Activated T-cell treated with anti-CD3 and anti-CD28 coated beads for 4 hours (primary cell): ENCODE data around the gene PTK6.

Source experiments
- DNase-seq: peaks from one replicate; pipeline ENCODE4 v3.0.0-alpha.2; 2020

PTK6 gene

DNA sequence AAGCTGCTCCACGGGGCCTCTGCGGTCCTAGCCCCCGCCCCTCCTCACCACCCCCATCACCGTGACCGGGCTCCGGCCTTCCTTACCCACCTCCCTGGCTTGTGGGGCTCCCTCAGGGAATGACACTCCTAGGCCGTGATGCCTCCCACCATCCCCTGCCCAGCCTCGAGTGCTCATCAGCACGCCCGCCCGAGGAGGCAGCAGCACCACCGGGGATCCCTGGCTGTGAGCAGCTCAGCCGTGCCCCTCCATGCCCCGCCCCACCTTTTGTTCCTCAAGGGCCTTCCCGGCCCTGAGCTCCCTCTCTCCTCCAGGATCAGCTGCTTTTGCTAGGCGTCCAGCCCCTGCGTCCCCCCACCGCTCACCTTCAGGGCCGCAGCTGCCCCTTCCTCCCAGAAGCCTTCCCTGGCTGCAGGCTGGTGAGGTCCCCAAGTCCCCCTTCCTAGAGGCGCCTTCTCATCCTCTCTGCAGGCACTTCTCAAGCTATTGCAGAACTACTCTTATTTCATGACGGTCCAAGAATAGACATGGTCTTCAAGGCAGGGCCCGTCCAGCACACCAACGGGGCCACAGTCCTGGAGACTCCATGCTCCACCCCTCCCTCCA is 19.8 kb upstream of the PTK6 start:
- no peak for DNase-seq

DNA sequence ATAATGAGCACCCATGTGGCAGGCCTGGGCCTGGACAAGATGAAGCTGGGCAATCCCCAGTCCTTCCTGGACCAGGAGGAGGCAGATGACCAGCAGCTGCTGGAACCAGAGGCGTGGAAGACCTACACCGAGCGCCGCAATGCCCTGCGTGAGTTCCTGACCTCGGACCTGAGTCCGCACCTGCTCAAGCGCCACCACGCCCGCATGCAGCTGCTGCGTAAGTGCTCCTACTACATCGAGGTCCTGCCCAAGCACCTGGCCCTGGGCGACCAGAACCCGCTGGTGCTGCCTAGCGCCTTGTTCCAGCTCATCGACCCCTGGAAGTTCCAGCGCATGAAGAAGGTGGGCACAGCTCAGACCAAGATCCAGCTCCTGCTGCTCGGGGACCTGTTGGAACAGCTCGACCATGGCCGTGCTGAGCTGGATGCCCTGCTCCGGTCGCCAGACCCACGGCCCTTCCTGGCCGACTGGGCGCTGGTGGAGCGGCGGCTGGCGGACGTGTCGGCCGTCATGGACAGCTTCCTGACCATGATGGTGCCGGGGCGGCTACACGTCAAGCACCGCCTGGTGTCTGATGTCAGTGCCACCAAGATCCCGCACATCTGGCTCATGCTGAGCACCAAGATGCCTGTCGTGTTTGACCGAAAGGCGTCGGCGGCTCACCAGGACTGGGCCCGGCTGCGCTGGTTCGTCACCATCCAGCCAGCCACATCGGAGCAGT is 18.6 kb upstream of the PTK6 start:
- DNase-seq = no peak

DNA sequence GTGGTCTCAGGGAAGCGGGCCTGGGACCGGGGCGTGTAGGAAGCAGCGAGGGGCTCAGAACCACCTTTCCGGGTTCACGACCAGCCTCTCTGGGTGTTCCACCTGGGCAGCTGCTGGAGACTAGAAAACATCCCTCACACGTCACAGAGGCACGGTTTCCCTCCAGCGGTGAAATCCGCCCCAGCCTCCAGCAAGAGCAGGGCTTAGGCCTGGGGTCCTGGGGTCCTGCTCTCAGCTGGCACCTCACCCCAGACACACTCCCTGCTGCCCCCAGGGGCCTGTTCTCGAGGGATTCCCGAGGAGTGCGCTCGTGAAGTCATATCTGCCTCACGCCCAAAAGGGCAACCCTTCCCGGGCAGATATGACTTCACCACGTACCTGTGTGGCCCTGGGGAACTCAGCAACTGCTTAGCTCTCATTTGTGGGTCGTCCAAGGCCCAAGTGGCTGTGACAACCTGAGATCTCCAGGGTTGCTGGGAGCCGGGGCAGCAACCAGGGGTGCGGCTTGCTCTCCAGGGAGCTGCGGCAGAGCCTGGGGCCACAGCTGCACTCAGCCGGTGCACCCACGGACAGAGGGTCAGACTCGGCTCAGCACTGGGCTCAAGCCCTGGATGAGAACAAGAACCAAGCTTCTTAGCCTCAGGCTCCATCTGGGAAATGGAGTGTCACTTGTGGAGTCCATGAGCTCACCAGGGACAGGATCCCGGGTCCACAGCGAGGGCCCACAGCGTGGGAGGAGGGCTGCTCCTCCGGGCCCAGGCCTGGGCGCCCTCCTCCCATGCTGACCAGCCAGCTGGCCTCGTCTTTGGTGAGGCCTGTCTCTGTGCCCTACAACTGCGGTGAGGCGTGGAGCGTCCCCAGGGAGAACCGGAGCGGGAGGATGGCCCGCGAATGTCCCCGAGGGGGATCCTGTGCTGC is 17.4 kb upstream of the PTK6 start:
- DNase-seq = no peak

DNA sequence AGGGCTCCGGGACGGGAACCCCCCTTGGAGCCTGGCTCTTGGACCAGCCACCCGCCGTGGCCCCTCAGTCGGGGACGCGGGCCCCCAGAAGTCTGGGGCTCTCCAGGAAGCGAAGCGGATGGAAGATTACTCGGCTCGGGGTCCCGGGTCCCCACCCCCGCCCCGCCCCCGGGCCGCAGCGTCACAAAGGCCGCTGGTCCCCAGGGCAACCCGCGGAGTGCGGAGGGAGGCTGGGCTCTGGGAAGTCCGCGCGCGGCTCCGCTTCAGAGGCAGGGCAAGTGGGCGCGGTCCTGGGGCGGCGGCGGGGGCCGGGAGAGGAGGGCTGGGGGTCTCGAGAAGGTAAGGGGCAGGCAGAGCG is 16.7 kb upstream of the PTK6 start, which contains the start of gene FNDC11:
FNDC11 (plus strand) TSS at position 227 of the 358 bp plus-strand sequence. CDS start 1,505 bp downstream, outside the sequence.
- peak; percentile 42 for DNase-seq

DNA sequence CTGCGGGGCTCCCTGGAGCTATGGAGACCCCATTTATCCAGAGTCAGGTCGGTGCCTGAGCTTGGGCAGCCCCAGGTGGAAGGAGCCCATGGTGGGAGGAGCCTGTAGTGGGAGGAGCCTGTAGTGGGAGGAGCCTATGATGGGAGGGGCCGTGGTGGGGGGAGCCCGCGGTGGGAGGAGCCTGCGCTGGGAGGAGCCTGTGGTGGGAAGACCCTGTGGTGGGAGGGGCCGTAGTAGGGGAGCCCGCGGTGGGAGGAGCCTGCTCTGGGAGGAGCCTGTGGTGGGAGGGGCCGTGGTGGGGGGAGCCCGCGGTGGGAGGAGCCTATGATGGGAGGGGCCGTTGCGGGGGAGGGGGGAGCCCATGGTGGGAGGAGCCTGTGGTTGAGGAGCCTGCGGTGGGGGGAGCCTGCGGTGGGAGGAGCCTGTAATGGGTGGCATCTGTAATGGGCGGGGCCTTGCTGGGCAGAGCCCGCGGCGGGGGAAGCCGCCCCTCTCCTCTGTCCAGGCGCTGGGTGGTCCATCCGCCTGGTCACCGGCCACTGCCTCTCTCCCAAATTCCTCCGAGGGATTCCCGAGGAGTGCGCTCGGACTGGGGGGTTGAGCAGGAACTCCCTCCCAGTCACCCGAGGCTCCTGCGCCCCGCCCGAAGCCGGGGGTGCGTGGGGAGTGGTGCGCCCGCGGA is 16.2 kb upstream of the PTK6 start:
- peak; percentile 89 for DNase-seq

DNA sequence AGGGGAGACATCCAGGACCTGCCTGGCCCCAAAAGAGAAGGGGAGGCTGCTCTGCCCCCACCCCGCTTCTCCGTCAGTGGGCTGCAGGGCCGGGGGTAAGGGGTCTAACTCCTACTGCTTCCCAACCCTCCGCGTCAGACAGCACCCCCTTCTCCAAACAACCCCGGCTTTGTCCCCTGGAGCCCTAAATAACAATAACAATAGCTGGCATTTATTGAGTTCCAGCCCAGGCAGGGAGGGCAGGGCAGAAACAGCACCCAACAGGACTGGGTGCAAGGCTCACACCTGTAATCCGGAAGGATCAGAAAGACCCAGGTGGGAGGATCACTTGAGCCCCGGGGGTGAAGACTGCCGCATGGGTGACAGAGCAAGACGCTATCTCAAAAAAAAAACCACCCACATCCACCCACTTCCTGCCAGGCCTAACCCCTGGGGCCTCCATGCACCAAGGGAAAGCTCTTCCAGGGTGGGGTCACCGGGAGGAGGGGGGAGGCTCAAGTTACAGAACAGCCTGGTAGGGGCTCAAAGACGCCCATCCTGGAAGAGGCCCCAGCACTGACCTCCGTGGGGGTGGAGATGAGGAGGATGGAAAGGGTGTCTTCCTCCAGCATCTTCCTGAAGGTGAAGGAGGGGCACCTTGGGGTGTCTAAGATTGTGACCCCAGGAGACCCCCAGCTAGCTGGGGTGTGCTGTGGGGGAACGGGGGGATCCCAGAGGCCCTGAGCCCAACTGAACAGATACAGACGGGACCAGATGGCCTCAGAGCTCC is 15.5 kb upstream of the PTK6 start:
- DNase-seq = peak; percentile 37

DNA sequence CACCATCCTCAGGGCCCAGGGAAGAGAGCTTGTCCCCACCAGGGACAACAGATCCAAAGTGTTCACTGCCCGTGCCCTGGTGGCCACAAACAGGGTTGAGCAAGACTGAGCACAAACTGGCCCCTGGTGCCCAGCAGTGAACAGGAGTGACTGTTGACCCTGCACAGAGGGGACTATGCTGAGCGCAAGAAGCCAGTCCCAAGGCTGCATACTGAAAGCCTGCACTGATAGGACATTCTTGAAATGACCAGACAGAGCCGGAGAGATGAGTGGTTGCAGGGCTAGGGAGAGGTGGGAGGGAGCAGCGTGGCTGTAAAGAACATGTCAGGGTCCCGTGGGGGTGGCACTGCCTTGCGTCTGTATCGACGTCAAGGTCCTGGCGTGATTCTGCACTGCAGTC is 13.9 kb upstream of the PTK6 start:
- no peak for DNase-seq

DNA sequence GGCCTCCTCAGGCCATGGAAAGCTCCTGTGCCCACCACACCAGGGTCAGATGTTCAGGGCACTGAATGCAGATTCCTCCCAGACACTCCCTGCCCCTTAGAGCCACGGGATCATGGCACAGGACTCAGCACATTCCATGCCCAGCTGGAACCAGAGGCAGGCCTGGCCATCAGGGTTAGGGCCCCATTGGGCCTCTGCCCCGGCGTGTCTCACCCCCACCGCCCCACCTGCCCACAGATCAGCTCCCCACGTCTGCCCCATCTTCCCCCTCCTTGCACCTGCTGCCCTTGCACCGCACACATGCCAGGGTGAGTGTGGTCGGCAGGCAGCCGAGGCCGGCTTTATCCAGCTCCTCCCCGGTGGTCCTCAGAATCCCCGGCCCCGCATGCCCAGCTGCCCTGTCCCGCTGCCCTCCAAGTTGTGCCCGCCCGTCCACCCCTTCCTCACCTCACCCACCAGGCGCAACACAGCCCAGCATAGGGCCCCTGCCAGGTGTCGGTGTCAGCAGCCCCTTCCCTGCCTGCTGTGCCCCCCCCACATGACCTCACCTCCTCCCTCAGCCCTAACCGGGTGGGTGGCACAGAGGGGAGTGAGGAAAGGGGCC is 12.6 kb upstream of the PTK6 start:
- DNase-seq = no peak

DNA sequence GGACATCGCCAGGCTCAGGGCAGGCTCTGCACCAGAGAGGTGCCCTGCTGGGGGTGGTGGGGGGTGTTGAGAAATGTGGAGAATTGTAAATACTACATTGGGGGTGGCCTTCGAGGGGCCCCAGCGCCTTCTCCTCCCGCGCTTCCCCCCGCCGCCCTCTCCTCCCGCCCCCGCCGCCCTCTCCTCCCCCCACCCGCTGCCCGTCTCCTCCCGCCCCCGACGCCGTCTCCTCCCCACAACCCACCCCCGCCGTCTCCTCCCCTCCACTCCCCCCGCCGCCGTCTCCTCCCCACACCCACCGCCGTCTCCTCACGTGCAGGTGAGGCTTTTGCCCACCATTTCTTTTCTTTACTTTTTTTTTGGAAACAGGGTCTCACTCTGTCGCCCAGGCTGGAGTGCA is 11.8 kb upstream of the PTK6 start:
- no peak for DNase-seq

DNA sequence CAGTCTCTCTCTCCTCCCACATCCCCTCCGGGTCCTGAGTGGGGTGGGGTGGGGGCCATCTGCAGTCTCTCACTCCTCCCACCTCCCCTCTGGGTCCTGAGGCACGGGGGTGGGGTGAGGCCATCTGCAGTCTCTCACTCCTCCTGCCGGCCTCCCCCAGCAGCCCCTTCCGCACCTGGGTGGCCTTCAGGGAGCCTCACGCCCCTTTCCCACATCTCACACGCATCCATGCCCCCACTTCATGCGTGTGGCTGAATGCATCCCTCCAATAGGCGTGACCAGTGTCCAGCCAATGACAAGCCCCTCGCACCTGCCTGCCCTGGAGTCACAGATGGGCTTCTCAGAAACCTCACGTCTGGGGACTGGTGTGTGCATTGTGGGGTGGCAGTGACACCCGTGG is 11.4 kb upstream of the PTK6 start:
- no peak for DNase-seq

DNA sequence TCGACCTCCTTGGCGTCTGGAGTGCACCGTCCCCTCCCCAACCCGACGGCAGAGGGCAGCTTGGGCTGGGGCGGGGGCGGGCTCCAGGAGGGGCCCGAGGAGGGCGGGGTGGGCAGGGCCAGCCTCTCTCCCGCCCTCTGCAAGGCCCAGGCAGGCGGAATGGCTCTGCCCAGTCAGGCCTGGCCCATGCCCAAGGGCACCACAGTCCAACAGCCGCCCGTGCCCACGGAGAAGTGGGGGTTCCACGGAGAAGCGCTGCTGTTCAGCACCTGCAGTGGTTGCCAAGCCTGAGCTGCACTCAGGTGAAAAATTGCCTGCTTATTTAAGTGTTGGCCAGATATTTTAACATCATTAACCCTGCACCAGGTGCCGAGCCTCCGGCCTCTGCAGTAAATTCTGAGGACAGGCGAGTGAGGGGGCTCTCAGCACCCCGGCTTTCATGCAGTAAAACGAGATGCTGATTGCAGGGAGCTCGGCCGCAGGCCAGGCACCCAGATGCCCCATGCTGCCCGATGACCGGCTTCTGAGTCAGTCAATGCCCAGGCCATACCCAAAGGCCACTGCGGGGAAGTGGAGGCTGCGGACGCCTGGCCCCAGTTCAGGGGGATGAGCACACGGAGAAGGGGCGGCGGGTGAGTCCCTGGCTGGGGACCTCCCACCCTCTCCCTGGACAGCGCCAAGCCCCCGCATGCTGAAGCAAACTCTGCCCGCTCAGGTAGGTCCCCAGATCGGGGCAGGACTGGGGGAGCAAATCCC is 10.7 kb upstream of the PTK6 start, which contains the start of gene SRMS:
SRMS (minus strand) TSS at position 25 of the 756 bp plus-strand sequence. CDS start 286 bp downstream, outside the sequence.
- no peak for DNase-seq

DNA sequence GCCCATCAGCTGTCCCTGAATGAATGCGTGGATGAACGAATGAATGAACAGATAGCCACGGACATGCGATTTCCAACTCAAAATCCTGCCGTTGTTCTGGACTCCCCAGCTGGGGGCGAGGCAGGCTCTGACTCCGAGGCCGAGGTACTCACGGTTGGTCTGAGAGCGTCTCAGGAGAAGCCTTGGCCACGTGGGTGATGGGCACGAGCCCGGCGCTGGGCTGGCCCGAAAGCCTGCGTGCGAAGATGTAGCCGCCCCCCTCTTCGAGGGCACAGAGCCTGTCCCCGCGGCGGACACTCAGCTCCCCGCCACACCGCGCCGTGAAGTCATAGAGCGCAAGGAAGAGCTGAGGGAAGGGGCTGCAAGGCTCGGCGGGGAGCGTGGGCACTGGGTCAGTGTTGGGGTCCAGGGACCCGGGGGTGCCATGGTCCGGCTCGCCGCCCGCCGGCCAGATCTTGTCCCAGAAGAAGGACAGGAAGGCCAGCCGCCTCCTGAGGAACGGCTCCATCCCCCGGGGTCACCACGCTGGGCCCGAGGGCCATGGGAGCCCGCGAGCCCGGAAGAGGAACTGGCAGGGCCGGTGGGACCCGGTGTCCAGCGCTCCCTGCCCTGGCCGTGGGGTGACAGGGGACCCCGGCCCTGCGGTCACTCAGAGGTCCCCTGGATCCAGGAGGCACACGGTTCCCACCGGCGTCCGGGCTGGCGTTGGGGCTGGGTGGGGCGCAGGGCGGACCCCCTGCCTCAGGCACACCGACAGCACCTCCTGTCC is 10.0 kb upstream of the PTK6 start:
- no peak for DNase-seq

DNA sequence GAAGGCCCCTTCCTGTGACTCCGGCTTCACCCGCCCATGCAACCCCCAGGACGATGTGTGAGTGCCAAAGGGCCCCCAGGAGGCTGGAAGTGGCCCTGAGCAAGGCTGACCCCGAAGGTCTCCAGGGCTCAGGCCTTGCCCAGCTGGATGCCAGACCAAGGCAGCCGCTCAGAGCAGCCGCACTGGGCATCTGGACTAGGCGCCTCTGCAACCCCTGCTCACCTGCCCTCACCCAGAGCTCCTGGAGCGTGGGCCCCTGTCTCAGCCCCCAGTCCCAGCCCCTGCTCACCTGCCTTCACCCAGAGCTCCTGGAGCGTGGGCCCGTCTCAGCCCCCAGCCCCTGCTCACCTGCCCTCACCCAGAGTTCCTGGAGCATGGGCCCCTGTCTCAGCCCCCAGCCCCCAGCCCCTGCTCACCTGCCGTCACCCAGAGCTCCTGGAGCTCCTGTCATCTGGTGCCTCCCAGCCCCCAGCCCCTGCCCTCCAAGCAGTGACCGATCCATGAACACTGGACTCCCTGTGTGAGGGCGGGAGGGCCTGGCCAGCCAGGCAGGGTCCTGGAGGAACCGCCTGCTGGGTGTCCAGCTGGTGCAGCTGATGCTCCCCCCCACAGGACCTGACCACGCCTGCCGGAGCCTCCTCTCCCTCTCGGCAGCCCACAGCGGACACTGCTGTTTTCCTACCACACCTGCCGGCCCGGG is 9.2 kb upstream of the PTK6 start:
- DNase-seq = no peak

DNA sequence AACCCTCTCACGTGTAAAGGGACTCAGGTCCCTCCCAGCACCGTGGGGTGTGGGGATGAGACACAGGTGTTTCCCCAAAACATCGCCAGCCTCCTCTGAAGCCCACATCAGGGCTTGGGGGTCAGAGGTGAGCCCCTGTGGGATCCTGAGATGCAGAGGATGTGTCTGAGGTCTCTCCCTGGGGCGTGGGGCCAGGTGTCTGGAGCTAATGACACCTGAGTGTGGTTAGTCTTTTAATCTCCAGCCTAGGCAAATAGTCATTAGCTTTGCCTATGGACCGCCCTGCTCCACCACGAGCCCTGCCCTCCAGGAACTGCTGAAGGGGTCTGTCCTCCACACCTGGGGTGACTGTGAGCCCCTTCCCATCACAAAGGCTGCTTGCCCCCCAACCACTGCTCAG is 8.6 kb upstream of the PTK6 start:
- DNase-seq = no peak

DNA sequence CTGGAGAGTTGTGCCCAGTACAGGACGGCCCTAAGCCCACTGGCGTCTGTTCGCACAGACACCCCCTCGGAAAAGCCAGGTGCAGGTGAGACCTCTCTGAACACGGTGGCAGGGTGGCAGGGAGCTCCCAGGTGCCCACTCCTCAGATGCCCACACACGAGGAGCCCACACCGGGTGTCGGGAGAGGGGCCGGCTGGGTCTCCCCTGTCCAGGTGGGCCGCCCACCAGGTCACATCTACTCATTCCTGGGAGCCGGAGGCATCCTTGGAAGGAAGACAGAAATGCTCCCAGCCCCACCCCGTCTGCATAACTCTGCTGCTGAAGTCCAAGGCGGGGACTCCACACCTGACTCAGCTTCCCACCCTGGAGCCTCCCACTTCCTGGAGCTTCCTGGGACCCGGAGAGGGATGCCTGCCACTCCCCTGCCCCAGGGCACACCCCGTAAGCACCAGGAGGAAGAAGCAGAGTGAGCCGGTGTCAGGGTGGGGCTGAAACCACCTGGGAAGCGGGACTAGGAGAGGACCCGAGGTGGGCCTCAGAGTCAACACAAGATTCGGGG is 7.9 kb upstream of the PTK6 start:
- DNase-seq = no peak

DNA sequence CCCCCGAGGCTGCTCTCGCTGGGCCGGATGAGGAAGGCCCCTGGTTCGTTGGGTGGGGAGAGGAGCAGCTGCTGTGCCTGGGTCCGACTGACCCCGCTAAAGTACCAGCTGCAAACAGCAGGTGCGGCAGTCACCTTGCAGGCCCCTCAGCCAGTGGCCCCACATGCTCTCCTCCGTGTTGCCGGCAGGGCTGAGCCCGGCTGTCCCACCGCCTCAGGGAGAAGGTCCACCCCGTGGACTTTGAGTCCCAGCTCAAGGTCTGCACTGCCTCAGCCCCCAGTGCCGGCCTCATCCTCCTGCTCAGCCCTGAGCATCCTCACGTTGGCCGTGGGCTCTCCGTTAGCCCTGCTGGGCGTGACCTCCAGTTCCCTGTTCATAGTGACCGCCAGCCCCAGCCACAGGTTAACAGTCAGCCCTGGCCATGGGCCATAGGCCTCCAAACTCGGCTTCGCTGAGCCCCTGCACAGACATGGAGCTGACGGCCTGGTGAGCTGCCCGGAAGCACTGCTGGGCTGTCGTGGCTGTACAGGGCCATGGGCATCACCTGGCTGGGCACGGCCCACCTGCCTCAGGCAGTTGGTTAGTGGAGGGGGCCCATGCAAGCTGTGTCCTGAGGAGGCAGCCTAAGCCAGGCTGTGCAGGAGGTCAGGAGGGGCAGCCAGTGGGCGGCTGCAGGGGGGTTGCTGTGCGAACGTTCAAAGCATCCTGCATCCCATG is 7.2 kb upstream of the PTK6 start:
- no peak for DNase-seq

DNA sequence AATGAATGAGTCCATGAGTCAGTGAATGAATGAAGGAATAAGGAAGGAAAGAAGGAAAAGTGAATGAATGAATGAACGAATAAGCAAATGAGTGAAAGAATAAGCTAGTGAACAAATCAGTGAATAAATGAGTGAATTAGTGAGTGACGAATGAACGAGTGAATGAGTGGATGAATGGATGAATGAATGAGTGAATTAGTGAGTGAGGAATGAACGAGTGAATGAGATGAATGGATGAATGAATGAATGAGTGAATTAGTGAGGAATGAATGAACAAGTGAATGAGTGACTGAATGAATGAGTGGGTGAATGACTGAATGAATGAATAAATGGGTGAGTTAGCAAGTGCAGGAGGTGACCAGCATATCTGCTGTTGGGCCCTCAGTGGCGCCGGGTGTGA is 6.6 kb upstream of the PTK6 start:
- DNase-seq = no peak

DNA sequence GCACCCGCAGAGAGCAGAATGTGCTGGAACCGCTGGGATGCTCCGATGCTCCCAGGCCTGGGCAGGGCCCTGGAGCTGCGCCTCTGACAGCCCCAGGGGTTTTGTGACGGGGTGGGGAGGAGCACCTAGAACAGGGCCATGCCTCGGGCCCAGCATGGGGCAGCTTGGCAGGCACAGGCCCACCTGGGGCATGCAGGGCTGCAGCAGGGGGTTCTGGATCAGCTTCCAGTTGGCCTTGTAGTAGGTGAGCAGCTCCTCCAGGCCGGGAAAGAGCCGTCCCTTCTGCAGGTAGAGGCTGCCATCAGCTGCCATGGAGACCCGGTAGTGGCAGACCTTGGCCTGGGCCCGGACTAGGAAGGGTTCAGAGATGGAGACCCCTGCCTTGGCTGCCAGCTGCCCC is 6.0 kb upstream of the PTK6 start:
- DNase-seq = no peak

DNA sequence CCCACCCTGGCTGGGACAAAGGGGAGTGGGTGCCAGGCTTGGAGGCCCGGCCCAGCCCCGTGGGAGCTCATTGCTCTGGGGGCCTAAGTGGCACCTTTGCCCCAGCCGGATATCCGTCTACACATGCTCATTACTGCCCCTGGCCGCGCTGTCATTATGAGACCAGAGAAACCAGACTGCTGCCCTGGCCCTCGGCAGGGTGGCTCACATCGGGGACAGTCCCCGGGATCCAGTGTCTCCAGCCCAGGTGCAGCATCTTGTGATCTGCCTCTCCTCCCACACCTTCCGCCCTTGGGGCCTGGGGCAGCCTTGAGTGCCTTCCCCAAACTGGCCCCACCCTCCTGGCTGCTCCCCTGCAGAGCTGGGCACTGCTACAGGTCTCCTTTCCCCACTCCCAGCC is 5.5 kb upstream of the PTK6 start:
- DNase-seq = no peak
